ENCODE data around the gene NR1D1.

The NR1D1 gene

GRCh38 chr17:40104594-40105486 is 4.5 kb upstream of the NR1D1 start:
- TF ChIP-seq GATA2 (IDR thresholded peaks at IDR 0.05; ENCODE audit: low read depth, low read length) (no peak), GATA3 (IDR thresholded peaks at IDR 0.05; ENCODE audit: low read depth, low read length) (no peak)

DNA sequence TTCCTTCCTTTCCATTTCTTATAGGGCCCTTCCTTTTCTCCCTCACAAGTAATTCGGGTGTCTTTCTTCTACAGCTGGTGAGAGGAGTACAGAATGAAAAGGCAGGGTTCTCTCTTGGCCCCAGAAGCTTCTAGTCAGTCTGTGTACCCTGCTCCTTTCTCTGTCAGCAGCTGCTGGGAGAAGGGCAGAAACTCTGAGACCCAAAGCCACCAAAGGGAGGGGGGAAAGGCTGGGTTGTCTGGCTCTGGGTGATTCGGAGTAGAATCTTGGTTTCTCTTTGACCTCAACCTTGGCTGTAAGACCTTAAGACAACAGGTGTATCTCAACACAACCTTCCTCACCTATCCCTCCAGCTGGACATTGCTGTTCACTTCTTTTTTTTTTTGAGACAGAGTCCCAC is 3.3 kb upstream of the NR1D1 start:
- no peak for TF ChIP-seq GATA3 (IDR thresholded peaks at IDR 0.05; ENCODE audit: low read depth, low read length)
- TF ChIP-seq GATA2 (IDR thresholded peaks at IDR 0.05; ENCODE audit: low read depth, low read length), result no peak

GRCh38 chr17:40103071-40103661 is 2.8 kb upstream of the NR1D1 start:
- TF ChIP-seq GATA2 (IDR thresholded peaks at IDR 0.05; ENCODE audit: low read depth, low read length) (no peak), GATA3 (IDR thresholded peaks at IDR 0.05; ENCODE audit: low read depth, low read length) (no peak)

GRCh38 chr17:40101367-40102210 is 1.2 kb upstream of the NR1D1 start:
- no peak for TF ChIP-seq GATA2 (IDR thresholded peaks at IDR 0.05; ENCODE audit: low read depth, low read length)
- TF ChIP-seq GATA3 (IDR thresholded peaks at IDR 0.05; ENCODE audit: low read depth, low read length), result no peak

DNA sequence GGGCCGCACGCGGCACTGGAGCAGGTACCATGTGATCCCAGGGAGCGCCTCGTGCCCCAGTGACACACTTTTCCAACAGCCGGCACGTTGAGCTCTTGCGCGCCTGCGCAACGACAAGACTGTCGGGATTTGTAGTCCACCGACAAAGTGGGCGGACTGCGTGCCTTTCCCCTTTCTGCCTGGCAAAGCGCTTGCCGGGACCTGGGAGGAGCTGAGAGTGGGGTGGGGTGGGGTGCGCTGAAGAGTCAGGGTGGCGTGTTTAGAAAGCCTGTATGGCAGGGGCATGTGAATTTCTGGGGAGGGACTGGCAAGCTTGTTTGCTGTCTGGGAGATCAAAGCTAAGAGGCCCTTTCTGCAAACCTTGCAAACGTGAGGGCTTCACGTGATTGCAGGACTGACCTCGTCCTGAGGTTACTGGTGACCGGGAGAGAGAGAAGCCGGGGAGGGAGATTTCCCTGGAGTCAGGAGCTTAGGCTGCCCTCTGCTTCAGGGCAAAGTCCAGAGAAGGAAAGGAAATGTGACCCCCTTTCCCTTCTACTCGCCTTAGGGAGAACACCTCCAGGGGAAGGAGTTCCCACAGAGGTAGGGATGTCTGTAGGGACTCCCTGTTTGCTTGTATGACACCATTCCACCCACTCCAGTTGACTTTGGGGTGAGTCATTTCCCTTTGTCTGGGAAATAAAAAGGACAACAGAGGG is 429 bp upstream of the NR1D1 start:
- no peak for TF ChIP-seq GATA3 (IDR thresholded peaks at IDR 0.05; ENCODE audit: low read depth, low read length)
- no peak for TF ChIP-seq GATA2 (IDR thresholded peaks at IDR 0.05; ENCODE audit: low read depth, low read length)

DNA sequence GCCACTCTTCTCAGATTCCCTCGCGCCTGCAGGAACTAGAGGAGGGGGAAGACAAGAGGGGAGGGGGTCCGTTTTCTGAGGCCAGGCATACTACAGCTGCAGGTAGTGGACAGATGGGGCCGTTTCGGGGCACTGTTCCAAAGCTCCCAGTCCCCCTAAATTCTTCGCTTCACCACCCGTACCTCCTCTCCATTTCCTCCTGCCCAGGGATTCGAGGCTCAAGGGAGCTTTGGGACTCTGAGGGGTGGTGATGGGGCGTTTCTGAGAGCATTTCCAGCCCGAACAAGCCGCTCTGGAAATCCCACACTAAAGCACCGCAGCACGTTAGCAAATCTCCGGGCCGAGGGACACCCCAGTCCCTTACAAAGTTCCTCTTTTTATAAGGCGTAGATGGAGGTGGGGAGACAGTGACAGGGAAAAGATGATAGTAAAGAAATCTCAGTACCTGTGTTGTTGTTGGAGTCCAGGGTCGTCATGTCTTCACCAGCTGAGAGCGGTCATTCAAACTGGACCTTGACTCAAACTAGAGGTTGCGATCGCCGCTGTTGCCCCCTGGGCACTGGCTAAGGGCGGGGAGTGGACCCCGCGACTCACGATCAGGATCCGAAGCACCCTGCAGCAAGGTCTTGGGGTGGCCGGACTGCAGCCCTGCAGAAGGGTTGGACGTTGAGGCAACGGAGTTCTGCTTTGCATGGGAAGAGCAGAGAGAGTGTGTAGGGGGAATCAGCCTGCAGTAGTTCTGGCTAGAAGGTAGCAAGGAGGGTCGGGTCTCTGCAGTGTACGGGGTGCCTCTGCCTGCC is 570 bp downstream of the NR1D1 start:
- TF ChIP-seq GATA3 (IDR thresholded peaks at IDR 0.05; ENCODE audit: low read depth, low read length) (no peak), GATA2 (IDR thresholded peaks at IDR 0.05; ENCODE audit: low read depth, low read length) (no peak)

GRCh38 chr17:40098846-40099618 is 1.4 kb downstream of the NR1D1 start:
- TF ChIP-seq GATA3 (IDR thresholded peaks at IDR 0.05; ENCODE audit: low read depth, low read length) (no peak), GATA2 (IDR thresholded peaks at IDR 0.05; ENCODE audit: low read depth, low read length) (no peak)

GRCh38 chr17:40097931-40098845 is 2.2 kb downstream of the NR1D1 start:
- TF ChIP-seq GATA3 (IDR thresholded peaks at IDR 0.05; ENCODE audit: low read depth, low read length), result no peak

DNA sequence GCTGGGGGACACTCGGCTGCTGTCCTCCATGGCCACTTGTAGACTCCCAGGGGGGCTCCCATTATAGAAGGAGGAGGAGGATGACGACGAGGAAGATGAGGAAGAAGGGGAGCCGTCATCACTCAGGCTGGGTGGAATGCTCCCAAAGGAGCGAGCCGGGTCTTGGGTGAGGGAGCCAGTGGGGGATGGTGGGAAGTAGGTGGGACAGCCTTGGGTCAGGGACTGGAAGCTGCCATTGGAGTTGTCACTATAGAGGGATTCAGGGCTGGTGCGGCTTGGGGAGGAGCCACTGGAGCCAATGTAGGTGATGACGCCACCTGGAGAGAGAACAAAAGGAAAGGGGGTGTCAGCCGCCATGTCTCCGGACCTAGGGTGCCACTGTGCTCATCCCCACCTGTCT is 3.3 kb downstream of the NR1D1 start:
- TF ChIP-seq GATA3 (IDR thresholded peaks at IDR 0.05; ENCODE audit: low read depth, low read length) (no peak), GATA2 (IDR thresholded peaks at IDR 0.05; ENCODE audit: low read depth, low read length) (no peak)

GRCh38 chr17:40095944-40096791 is 4.2 kb downstream of the NR1D1 start:
- no peak for TF ChIP-seq GATA3 (IDR thresholded peaks at IDR 0.05; ENCODE audit: low read depth, low read length)
- TF ChIP-seq GATA2 (IDR thresholded peaks at IDR 0.05; ENCODE audit: low read depth, low read length), result no peak

All from SH-SY5Y (cell line).